Activated CD8-positive, alpha-beta memory T cell treated with anti-CD3 and anti-CD28 coated beads for 24 hours (primary cell): ENCODE measurements around the gene TUBA4B.

ENCODE experiments used
- DNase-seq: peaks from one replicate; pipeline ENCODE4 v3.0.0-alpha.2; 2020

Gene TUBA4B

DNA sequence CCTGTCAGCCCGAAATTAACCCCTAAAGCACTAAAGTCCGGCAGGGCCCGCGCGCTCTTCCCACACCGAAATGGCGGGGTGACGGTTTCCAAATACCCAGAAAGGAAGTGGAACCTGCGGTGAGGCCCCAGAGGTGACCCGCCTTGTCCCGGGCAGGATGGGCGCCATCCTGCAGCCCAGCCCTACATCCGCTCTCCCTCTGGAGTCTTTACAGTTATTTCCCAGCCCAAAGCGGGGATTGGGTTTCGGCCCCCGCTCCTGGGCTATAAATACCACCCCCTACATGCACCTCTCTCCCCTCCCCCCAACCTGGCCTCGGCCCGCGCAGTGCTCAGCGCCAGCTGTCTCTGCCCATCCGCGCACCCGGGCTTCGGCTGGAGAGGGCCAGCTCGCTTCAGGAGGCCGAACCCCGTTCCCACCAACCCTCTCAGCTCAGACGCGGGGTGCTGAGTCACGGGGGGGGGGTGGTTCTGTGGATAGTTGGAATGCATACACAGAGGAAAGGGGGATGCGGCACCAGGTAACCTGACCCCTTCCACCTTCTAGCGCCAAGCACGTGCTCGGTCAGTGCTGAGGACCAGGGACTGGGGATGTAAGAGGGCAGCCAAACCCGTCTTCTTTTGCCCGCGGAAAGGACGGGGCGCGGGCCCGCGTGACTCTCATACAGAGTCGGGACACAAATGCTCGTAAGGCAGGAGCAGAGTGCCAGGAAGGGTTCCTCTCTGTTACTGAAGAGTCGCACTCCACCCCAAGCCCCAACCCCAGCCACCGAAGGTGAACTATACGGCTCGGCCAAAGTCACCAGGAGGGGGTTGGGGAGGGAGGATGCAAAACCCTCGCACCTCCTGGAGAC, at the start of gene TUBA4B:
TUBA4B (plus strand) TSS at position 344 of the 853 bp plus-strand sequence; CDS start at position 509, 165 bp downstream.
- peak; percentile 75 for DNase-seq

GRCh38 chr2:219204425-219205164, 48.4 kb upstream of the TUBA4B start:
- no peak for DNase-seq

GRCh38 chr2:219205165-219205538, 47.9 kb upstream of the TUBA4B start:
- no peak for DNase-seq

GRCh38 chr2:219205981-219206327, 47.1 kb upstream of the TUBA4B start:
- DNase-seq: no peak

DNA sequence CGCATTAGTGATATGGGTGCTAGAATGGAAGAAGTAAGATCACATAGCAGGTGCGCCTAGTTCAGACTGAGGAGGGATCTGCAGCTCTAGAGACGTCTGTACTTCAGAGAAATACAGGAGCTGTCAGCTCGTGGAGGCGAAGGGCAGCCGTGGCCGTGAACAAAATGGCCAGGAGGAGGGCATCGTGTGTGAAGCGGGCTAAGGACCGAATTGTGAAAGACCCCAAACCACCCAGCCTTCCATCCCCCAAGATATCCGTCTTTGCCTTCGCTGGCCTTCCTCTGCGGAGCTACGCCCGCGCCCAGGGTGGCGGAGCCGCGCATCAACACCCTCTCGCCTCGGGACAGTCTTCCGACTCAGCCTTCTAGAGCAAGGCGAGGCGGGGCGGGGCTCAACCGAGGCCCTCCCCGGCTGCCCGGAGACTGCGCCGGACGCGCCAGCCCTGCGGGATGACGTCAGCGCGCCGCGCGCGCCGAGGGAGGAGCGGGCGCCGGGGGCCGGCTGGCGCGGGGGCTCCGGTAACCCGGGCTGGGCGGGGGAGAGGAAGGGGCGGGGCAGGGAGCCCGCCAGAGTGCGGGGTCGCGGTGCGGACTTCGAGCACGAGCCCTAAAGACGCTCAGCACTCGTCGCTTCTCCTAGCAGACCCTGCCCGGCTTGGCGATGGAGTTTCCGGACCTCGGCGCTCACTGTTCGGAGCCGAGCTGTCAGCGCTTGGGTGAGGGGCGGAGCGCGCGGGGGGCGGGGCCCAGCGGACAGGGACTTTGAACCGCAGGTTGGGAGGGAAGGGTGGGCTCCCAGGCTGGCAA, 46.5 kb upstream of the TUBA4B start, which contains the start of gene ZFAND2B:
ZFAND2B (plus strand) TSS at position 455 of the 806 bp plus-strand sequence; CDS start at position 661, 206 bp downstream.
- DNase-seq: peak; percentile 98

DNA sequence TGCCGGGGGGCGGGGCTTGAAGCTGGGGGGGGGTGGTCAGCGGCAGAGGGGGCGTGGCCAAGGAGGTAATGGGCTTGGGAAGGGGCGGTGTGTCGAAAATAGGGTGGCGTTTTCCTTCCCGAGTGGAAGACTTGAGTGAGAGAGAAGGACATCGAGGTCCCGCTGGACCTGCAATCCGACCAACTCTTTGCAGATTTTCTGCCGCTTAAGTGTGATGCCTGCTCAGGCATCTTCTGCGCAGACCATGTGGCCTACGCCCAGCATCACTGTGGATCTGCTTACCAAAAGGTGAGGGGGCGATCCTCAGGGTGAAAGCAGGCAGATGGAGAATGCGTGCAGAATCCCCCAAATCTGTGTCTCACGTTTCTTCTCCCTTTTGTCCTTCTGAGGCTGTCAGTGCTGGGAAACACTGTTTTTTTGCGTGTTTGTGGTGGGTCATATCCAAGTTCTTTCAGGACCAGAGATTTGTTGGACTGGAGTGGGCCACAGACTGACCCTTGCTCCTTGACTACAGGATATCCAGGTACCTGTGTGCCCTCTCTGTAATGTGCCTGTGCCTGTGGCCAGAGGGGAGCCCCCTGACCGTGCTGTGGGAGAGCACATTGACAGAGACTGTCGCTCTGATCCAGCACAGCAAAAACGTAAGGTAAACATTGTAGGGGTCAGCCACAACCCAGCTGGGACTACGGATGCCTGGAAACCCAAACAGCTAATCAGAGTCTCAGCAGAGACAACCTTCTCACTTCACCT, 45.7 kb upstream of the TUBA4B start:
- no peak for DNase-seq

- DNase-seq: no peak
Observed at GRCh38 chr2:219207884-219208740, 44.9 kb upstream of the TUBA4B start.

GRCh38 chr2:219209236-219210195, 43.5 kb upstream of the TUBA4B start:
- DNase-seq: no peak

- no peak for DNase-seq
Observed at GRCh38 chr2:219210196-219210885, 42.7 kb upstream of the TUBA4B start.

DNA sequence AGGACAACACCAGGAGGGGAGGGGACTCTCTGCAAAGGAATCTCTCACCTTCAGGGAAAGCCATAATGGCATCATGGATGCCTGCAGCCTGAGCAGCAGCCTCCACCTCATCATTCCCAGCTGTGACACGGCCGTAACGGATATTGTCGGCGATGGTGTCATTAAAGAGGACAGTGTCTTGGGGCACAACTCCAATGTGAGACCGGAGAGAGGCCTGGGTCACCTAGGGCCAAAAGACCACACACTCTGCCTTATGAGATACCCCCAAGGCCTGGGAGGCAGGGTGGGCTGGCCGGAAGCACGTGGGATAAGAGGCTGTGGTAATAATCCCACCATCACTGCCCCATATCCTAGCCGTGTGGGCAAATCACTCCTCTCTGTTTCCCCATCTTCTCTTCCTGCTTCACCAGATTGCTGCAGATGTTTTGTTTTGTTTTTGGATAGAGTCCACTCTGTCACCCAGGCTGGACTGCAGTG, 42.1 kb upstream of the TUBA4B start:
- no peak for DNase-seq

GRCh38 chr2:219213026-219213415, 40.0 kb upstream of the TUBA4B start:
- DNase-seq: no peak

- no peak for DNase-seq
Observed at GRCh38 chr2:219213486-219214071, 39.5 kb upstream of the TUBA4B start.

DNA sequence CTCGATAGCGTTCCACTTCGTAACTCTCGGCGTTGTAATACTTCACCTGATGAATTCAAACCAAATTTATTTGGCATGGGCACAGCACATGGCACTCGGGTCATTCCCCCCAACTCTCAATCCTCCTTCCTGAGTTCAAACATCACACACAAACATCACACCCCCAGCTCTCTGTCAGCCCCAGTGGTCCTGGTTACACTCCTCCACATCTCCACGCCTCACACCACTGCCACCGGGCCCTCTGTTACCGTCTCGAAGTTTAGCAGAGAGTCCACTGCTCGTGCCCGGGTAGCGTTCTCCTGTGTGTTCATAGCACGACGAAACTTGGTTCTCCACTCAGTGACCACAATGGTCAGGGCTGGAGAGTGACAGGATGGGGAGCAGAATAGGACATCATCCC, 38.9 kb upstream of the TUBA4B start:
- DNase-seq: no peak

- no peak for DNase-seq
Observed at GRCh38 chr2:219214786-219215185, 38.3 kb upstream of the TUBA4B start.

DNA sequence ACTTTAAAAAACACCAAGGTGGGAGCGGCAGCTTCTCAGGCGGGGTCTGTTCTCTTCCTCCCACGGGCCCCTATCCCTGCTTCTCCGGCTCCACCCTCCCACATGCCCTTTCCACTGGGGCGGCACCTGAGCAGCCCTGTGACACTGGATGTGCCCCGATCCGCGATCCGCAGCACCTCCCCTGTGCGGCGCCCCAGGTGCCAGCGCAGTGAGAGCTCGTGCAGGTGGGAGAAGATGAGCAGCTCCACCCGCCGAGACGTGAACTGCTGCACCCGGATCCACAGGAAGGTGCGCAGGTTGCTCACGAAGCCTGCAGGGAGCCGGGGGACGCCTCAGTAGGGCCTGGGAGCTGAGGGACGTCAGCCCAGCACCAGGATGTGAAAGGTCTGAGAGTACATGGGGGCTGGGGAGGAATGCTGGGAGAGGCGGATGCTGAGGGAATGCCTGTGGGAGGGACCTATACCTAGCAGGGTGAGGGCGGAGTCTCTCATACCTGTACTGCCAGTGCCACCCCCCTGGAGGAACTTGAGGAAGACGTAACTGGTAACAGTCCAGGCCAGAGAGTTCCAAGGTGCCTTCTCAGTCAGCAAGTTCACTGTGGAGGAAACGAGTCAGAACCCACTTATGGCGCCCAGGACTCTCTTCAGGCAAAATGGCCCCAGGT, 37.0 kb upstream of the TUBA4B start:
- DNase-seq: no peak

GRCh38 chr2:219216535-219216915, 36.5 kb upstream of the TUBA4B start:
- DNase-seq: no peak

- no peak for DNase-seq
Observed at GRCh38 chr2:219218217-219218731, 34.8 kb upstream of the TUBA4B start.
